H1 (cell line): ENCODE data around the gene BSG.

Experiments
- ATF2 ChIP-seq: IDR thresholded peaks from 2 replicates; pipeline ENCODE4 v1.6.1; 2012; ENCODE audit warnings: low read length, inconsistent platforms
- ATF3 ChIP-seq: IDR thresholded peaks from 2 replicates; pipeline ENCODE4 v1.6.1; 2011; ENCODE audit warnings: low read depth, mild to moderate bottlenecking, low read length; ENCODE audit not compliant: insufficient read depth
- BACH1 ChIP-seq: IDR thresholded peaks from 2 replicates; pipeline ENCODE4 v1.6.1; 2012; ENCODE audit warnings: low read length, improper control_type of control experiment
- CEBPB ChIP-seq: IDR thresholded peaks from 2 replicates; pipeline ENCODE4 v1.6.1; 2012; ENCODE audit warnings: low read depth, low read length
- CTCF ChIP-seq, 3 experiments: IDR thresholded peaks; 1 replicate in 2 of 3; 2 replicates in 1 of 3; pipeline versions ENCODE4 v1.5.1 to v1.6.1; 2011; ENCODE audit warnings: low read length in 3 of 3, mild to moderate bottlenecking in 3 of 3, inconsistent platforms in 2 of 3, low read depth in 1 of 3, moderate library complexity in 1 of 3; ENCODE audit not compliant: insufficient read depth in 1 of 3; ENCODE audit errors: control extremely low read depth in 1 of 3
- EP300 ChIP-seq, 2 experiments: IDR thresholded peaks; 1 replicate in 1 of 2; 2 replicates in 1 of 2; pipeline ENCODE4 v1.6.1; 2011 to 2012; ENCODE audit warnings: low read depth in 2 of 2, low read length in 2 of 2, mild to moderate bottlenecking in 2 of 2, borderline replicate concordance in 1 of 2, inconsistent platforms in 1 of 2, moderate library complexity in 1 of 2
- GABPA ChIP-seq: IDR thresholded peaks from 2 replicates; pipeline ENCODE4 v1.6.1; 2011; ENCODE audit warnings: mild to moderate bottlenecking, low read length, moderate library complexity, borderline replicate concordance; ENCODE audit not compliant: insufficient read depth
- HDAC2 ChIP-seq, 2 experiments: fragments of 300-600 bp in 1 of 2; sonication (generic) in 1 of 2; IDR thresholded peaks; 2 replicates each; pipeline ENCODE4 v1.6.1; 2011 to 2012; ENCODE audit warnings: low read depth in 2 of 2, low read length in 2 of 2, mild to moderate bottlenecking in 2 of 2, moderate library complexity in 2 of 2, borderline replicate concordance in 1 of 2, inconsistent platforms in 1 of 2
- JUN ChIP-seq: IDR thresholded peaks from 2 replicates; pipeline ENCODE4 v1.6.1; 2011; ENCODE audit warnings: low read depth, mild to moderate bottlenecking, improper control_type of control experiment, low read length
- MAX ChIP-seq: IDR thresholded peaks from 2 replicates; pipeline ENCODE4 v1.6.1; 2012; ENCODE audit warnings: inconsistent platforms
- POLR2A ChIP-seq, 2 experiments: IDR thresholded peaks; 1 replicate in 1 of 2; 2 replicates in 1 of 2; pipeline ENCODE4 v1.6.1; 2011; ENCODE audit warnings: low read depth in 2 of 2, low read length in 2 of 2, mild to moderate bottlenecking in 2 of 2; ENCODE audit errors: control extremely low read depth in 1 of 2
- POLR2AphosphoS5 ChIP-seq: IDR thresholded peaks from 2 replicates; pipeline ENCODE4 v1.6.1; 2011; ENCODE audit warnings: low read depth, low read length
- TEAD4 ChIP-seq: IDR thresholded peaks from 2 replicates; pipeline ENCODE4 v1.6.1; 2012; ENCODE audit warnings: low read depth, low read length, inconsistent platforms, mixed read lengths

GRCh38 chr19:623175-623916 is 51.0 kb downstream of the BSG start:
- TF ChIP-seq GABPA (no peak), CTCF (IDR thresholded peaks at IDR 0.05; ENCODE audit: control extremely low read depth in 1 of 3, insufficient read depth in 1 of 3, low read depth in 1 of 3, low read length in 3 of 3) (no peak), POLR2A (IDR thresholded peaks at IDR 0.05; ENCODE audit: control extremely low read depth in 1 of 2, low read depth in 2 of 2, low read length in 2 of 2) (no peak), BACH1 (no peak), JUN (no peak), ATF2 (no peak), TEAD4 (no peak), MAX (no peak), CEBPB (no peak), EP300 (IDR thresholded peaks at IDR 0.05; ENCODE audit: borderline replicate concordance in 1 of 2, low read depth in 2 of 2, low read length in 2 of 2) (no peak), HDAC2 (IDR thresholded peaks at IDR 0.05; ENCODE audit: borderline replicate concordance in 1 of 2, low read depth in 2 of 2, low read length in 2 of 2) (no peak), ATF3 (no peak), POLR2AphosphoS5 (no peak)
